ENCODE measurements around the gene MPHOSPH9.
"Not testable (repeated sequence)": the region's sequence is repeated elsewhere in the genome, so short reads cannot be mapped to it uniquely, and the experiment has no call there.

MPHOSPH9 gene

DNA sequence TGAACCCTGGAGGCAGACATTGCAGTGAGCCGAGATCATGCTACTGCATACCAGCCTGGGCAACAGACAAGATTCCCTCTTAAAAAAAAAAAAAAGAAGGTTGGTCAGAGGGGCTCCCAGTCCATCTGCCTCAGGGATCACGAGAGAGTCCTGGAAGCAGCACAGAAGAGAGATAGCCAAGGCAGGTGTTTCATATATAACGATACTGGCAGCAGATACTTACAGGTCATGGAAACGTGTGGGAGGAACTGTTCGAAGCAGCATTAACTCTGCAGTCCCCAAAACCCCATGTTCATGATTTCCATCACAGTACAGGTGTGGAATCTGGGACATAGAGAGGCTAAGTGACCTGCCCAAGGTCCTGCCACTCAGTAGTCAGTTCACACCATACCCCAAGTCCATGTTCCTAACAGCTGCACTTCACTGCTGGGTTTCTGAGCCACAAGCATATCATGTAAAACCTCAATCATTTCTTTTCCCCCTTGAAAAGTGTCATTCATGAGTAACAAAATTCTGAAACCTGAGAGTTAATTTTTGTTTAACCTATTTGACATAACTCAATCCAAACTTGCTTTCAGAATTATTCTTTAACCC lies 22.0 kb upstream of the MPHOSPH9 start:
- Histone ChIP-seq H3K4me1 (ENCODE audit: low read length) (no peaks in the 10 kb centered on the region), H3K4me3 (ENCODE audit: low read length) (no peak overlapping the region), H3K9me3 (ENCODE audit: insufficient read depth, low read length) (no peaks in the 10 kb centered on the region), H2AFZ (ENCODE audit: low read depth, low read length) (no peak overlapping the region), H3K9ac (ENCODE audit: low read length) (no peak overlapping the region), H3K79me2 (ENCODE audit: low read length) (peaks cover 20% of the 10 kb centered on the region), H3K4me2 (ENCODE audit: low read length) (no peak overlapping the region), H3K27ac (ENCODE audit: low read length) (no peak overlapping the region), H4K20me1 (ENCODE audit: insufficient read depth, low read length) (peaks cover 11% of the 10 kb centered on the region), H3K36me3 (replicated peaks; ENCODE audit: low read depth, low read length) (peaks cover 22% of the 10 kb centered on the region), H3K27me3 (ENCODE audit: low read depth, low read length) (no peaks in the 10 kb centered on the region)
- no peak for TF ChIP-seq CTCF (IDR thresholded peaks at IDR 0.05; ENCODE audit: low read depth, low read length)
- no peak for TF ChIP-seq EZH2phosphoT487 (IDR thresholded peaks at IDR 0.05; ENCODE audit: low read depth)

GRCh38 chr12:123253641-123254459 lies 20.9 kb upstream of the MPHOSPH9 start:
- Histone ChIP-seq H3K27me3 (ENCODE audit: low read depth, low read length) (no peaks in the 10 kb centered on the region), H3K79me2 (ENCODE audit: low read length) (peaks cover 27% of the 10 kb centered on the region), H3K4me1 (ENCODE audit: low read length) (no peaks in the 10 kb centered on the region), H3K4me3 (ENCODE audit: low read length) (no peak overlapping the region), H3K9ac (ENCODE audit: low read length) (no peak overlapping the region), H3K4me2 (ENCODE audit: low read length) (no peak overlapping the region), H3K36me3 (replicated peaks; ENCODE audit: low read depth, low read length) (peaks cover 22% of the 10 kb centered on the region), H2AFZ (ENCODE audit: low read depth, low read length) (no peak overlapping the region), H3K27ac (ENCODE audit: low read length) (no peak overlapping the region), H4K20me1 (ENCODE audit: insufficient read depth, low read length) (peaks cover 11% of the 10 kb centered on the region), H3K9me3 (ENCODE audit: insufficient read depth, low read length) (no peaks in the 10 kb centered on the region)
- TF ChIP-seq CTCF (IDR thresholded peaks at IDR 0.05; ENCODE audit: low read depth, low read length) (no peak), EZH2phosphoT487 (IDR thresholded peaks at IDR 0.05; ENCODE audit: low read depth) (no peak)

DNA sequence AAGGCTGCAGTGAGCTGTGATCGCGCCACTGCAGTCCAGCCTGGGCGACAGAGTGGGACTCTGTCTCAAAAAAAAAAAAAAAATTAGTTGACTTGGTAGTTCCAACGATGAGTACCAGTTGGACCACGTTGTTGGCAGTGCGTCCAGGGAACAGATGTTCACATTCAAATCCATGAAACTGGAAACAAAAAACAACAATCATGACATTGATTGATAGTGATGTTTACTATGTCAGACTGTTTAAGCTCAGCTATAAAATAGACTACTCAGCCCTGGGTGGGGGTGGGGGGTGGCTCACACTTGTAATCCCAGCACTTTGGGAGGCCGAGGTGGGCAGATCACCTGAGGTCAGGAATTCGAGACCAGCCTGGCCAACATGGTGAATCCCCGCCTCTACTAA lies 19.4 kb upstream of the MPHOSPH9 start:
- not testable (repeated sequence) for H3K27ac ChIP-seq (ENCODE audit: low read length)

GRCh38 chr12:123251403-123252076 lies 18.6 kb upstream of the MPHOSPH9 start:
- Histone ChIP-seq H3K27me3 (ENCODE audit: low read depth, low read length) (no peaks in the 10 kb centered on the region), H4K20me1 (ENCODE audit: insufficient read depth, low read length) (peaks cover 11% of the 10 kb centered on the region), H3K36me3 (replicated peaks; ENCODE audit: low read depth, low read length) (peaks cover 17% of the 10 kb centered on the region), H3K79me2 (ENCODE audit: low read length) (peaks cover 42% of the 10 kb centered on the region), H3K27ac (ENCODE audit: low read length) (no peak overlapping the region), H3K4me1 (ENCODE audit: low read length) (no peaks in the 10 kb centered on the region), H3K4me3 (ENCODE audit: low read length) (no peak overlapping the region), H3K9ac (ENCODE audit: low read length) (no peak overlapping the region), H3K4me2 (ENCODE audit: low read length) (no peak overlapping the region), H2AFZ (ENCODE audit: low read depth, low read length) (no peak overlapping the region), H3K9me3 (ENCODE audit: insufficient read depth, low read length) (no peaks in the 10 kb centered on the region)
- TF ChIP-seq EZH2phosphoT487 (IDR thresholded peaks at IDR 0.05; ENCODE audit: low read depth) (no peak), CTCF (IDR thresholded peaks at IDR 0.05; ENCODE audit: low read depth, low read length) (no peak)

More for the DNA sequence above, 19.4 kb upstream of the MPHOSPH9 start:
- not testable (repeated sequence) for H3K9me3 ChIP-seq (ENCODE audit: insufficient read depth, low read length); H3K4me1 ChIP-seq (ENCODE audit: low read length); H3K9ac ChIP-seq (ENCODE audit: low read length); H3K27me3 ChIP-seq (ENCODE audit: low read depth, low read length); H3K4me2 ChIP-seq (ENCODE audit: low read length); H3K4me3 ChIP-seq (ENCODE audit: low read length); H2AFZ ChIP-seq (ENCODE audit: low read depth, low read length)
- Histone ChIP-seq H3K79me2 (ENCODE audit: low read length) (peaks cover 36% of the 10 kb centered on the region), H4K20me1 (ENCODE audit: insufficient read depth, low read length) (peaks cover 11% of the 10 kb centered on the region), H3K36me3 (replicated peaks; ENCODE audit: low read depth, low read length) (peaks cover 20% of the 10 kb centered on the region)
